ENCODE measurements around the gene DNAH5. TPM values are rescaled to one million over a fixed set of nuclear protein-coding genes. Genes with fewer than 3 reads are reported as not detected.

The DNAH5 gene
- total RNA-seq, 1 donor from 2014 or later: 2.7 TPM

Other genes starting within 250 kb of the DNAH5 start
- 174 and 196 TPM in 2 replicates for gene TRIO, start 198.7 kb upstream of the DNAH5 start, total RNA-seq